Measurements from ENCODE around the gene NPC1L1. TPM values are rescaled to one million over a fixed set of nuclear protein-coding genes. Genes with fewer than 3 reads are reported as not detected.

Gene NPC1L1
- polyA plus RNA-seq, 3 donors = 0.04 TPM; not detected in 2

DNA sequence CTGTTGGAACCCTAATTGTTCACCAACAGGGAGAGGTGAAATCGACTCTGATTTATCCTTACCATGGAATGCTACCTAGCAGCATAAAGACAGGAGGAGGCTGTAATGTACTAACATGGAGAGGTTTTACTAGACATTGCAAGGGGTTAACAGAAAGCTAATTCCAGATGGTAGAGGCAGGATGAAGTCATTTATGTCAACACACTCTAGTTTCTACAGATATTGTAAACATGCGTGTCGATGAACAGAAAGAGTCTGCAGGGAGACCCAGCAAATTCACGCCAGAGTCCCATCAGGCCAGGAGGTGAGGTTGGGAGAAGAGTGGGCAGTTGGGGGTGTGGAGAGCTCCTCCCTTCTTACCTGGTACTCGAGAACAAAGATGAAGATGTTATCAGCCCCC is 7.0 kb downstream of the NPC1L1 start:
- Histone ChIP-seq H3K36me3 (replicated peaks in 1 of 2; ENCODE audit: control insufficient read depth in 1 of 2, insufficient read depth in 2 of 2, low read length in 2 of 2) (no peaks in the 10 kb centered on the region), H3K4me2 (replicated peaks; ENCODE audit: extremely low read depth, low read length, poor library complexity, severe bottlenecking) (no peak overlapping the region), H3K27me3 (ENCODE audit: control insufficient read depth in 2 of 2, insufficient read depth in 2 of 2, low read length in 2 of 2) (no peaks in the 10 kb centered on the region), H3K27ac (ENCODE audit: low read depth in 1 of 2, low read length in 2 of 2) (no peak overlapping the region), H2AFZ (ENCODE audit: insufficient read depth, low read depth, low read length, poor library complexity, severe bottlenecking) (no peak overlapping the region), H3K79me2 (ENCODE audit: insufficient read depth, low read length) (no peaks in the 10 kb centered on the region), H4K20me1 (ENCODE audit: insufficient read depth, low read length) (no peaks in the 10 kb centered on the region), H3K9me3 (replicated peaks in 1 of 2; ENCODE audit: control insufficient read depth in 1 of 2, insufficient read depth in 1 of 2, low read length in 2 of 2) (no peaks in the 10 kb centered on the region), H3K9ac (ENCODE audit: insufficient read depth, low read length, poor library complexity, severe bottlenecking) (no peak overlapping the region), H3K4me3 (replicated peaks in 1 of 3; ENCODE audit: low read depth in 2 of 3, low read length in 3 of 3) (no peak overlapping the region), H3K4me1 (ENCODE audit: control insufficient read depth in 1 of 2, insufficient read depth in 2 of 2, low read length in 2 of 2) (no peaks in the 10 kb centered on the region)
- TF ChIP-seq, protein P1, sequence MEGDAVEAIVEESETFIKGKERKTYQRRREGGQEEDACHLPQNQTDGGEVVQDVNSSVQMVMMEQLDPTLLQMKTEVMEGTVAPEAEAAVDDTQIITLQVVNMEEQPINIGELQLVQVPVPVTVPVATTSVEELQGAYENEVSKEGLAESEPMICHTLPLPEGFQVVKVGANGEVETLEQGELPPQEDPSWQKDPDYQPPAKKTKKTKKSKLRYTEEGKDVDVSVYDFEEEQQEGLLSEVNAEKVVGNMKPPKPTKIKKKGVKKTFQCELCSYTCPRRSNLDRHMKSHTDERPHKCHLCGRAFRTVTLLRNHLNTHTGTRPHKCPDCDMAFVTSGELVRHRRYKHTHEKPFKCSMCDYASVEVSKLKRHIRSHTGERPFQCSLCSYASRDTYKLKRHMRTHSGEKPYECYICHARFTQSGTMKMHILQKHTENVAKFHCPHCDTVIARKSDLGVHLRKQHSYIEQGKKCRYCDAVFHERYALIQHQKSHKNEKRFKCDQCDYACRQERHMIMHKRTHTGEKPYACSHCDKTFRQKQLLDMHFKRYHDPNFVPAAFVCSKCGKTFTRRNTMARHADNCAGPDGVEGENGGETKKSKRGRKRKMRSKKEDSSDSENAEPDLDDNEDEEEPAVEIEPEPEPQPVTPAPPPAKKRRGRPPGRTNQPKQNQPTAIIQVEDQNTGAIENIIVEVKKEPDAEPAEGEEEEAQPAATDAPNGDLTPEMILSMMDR (IDR thresholded peaks at IDR 0.05) = no peak
- intact Hi-C loops (cut with micrococcal nuclease) = no loop called here
- 100% methylated on average over 2 of the region's 5 CpGs for WGBS (ENCODE audit: insufficient coverage)
- no peak overlapping the region for H3K27ac Mint-ChIP-seq
- H3K9me3 Mint-ChIP-seq = peaks cover 0 to 2% (median 0%) of the 10 kb centered on the region in 7 donors
- H3K4me1 Mint-ChIP-seq = no peaks in the 10 kb centered on the region
- no peak overlapping the region for H3K4me3 Mint-ChIP-seq
- H3K27me3 Mint-ChIP-seq (ENCODE audit: low read depth in 3 of 3) = peaks cover 2 to 7% (median 6%) of the 10 kb centered on the region in 3 donors
- DNase-seq = no peak
- no peaks in the 10 kb centered on the region for H3K36me3 Mint-ChIP-seq

DNA sequence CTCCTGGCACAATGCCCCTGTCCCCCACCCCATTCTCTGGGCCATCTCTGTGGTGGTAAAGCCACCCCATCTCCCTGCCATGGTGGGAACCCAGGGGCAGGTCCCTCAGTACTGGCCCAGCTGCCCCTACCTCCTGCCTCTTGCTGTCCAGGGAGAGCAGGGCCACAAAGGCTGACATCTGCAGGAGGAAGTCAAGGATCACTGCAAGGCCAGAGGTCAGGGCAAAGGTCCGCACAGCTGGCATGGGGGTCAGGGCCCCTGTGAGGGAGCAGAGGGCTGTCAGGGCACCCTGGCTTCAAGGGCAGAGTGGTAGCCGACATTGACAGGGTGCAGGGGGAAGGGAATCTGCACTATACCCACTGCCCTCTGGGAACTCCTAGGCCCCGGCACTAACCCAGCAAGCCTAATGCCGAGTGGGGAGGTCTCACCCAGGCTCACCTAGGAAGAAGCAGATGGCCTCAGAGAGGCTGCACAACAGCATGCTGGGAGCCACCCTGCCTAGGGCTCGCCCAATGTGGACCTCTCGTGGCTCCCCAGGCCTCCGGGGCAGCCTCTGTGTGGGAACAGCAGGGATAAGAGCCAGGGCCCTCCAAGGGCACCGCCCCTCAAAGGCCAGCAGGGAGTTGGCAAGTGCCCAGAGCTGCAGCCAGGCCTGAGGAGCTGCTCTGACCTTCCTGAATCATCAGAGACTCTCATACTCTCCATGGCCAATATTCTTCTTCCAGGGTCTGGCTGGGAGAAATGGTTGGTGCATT is 7.7 kb downstream of the NPC1L1 start:
- H3K4me1 Mint-ChIP-seq = no peaks in the 10 kb centered on the region
- 94% methylated on average over 7 of the region's 8 CpGs for whole genome bisulfite sequencing (ENCODE audit: insufficient coverage)
- DNase-seq = no peak
- H3K9me3 ChIP-seq (replicated peaks in 1 of 2; ENCODE audit: control insufficient read depth in 1 of 2, insufficient read depth in 1 of 2, low read length in 2 of 2) = no peaks in the 10 kb centered on the region
- intact Hi-C loops (cut with micrococcal nuclease) = no loop called here
- no peaks in the 10 kb centered on the region for H4K20me1 ChIP-seq (ENCODE audit: insufficient read depth, low read length)
- peaks cover 0 to 4% (median 0%) of the 10 kb centered on the region in 7 donors for H3K9me3 Mint-ChIP-seq
- H3K27me3 Mint-ChIP-seq (ENCODE audit: low read depth in 3 of 3) = peaks cover 2 to 6% (median 5%) of the 10 kb centered on the region in 3 donors
- no peaks in the 10 kb centered on the region for H3K79me2 ChIP-seq (ENCODE audit: insufficient read depth, low read length)
- TF ChIP-seq, protein P1 (IDR thresholded peaks at IDR 0.05) = no peak
- no peak overlapping the region for H3K9ac ChIP-seq (ENCODE audit: insufficient read depth, low read length, poor library complexity, severe bottlenecking)
- H3K36me3 ChIP-seq (replicated peaks in 1 of 2; ENCODE audit: control insufficient read depth in 1 of 2, insufficient read depth in 2 of 2, low read length in 2 of 2) = no peaks in the 10 kb centered on the region
- no peak overlapping the region for H3K27ac Mint-ChIP-seq
- H3K27me3 ChIP-seq (ENCODE audit: control insufficient read depth in 2 of 2, insufficient read depth in 2 of 2, low read length in 2 of 2) = no peaks in the 10 kb centered on the region
- no peaks in the 10 kb centered on the region for H3K4me1 ChIP-seq (ENCODE audit: control insufficient read depth in 1 of 2, insufficient read depth in 2 of 2, low read length in 2 of 2)
- no peak overlapping the region for H3K4me3 ChIP-seq (replicated peaks in 1 of 3; ENCODE audit: low read depth in 2 of 3, low read length in 3 of 3)
- no peak overlapping the region for H3K27ac ChIP-seq (ENCODE audit: low read depth in 1 of 2, low read length in 2 of 2)
- H2AFZ ChIP-seq (ENCODE audit: insufficient read depth, low read depth, low read length, poor library complexity, severe bottlenecking) = no peak overlapping the region
- no peak overlapping the region for H3K4me2 ChIP-seq (replicated peaks; ENCODE audit: extremely low read depth, low read length, poor library complexity, severe bottlenecking)
- H3K4me3 Mint-ChIP-seq = no peak overlapping the region
- H3K36me3 Mint-ChIP-seq = no peaks in the 10 kb centered on the region

All from CD14-positive monocyte (primary cell).